Lower leg skin (tissue), 3 donors: ENCODE data around the gene PHKG2.

Experiments used
- CTCF ChIP-seq, 3 donors: fragments of 450-650 bp; IDR thresholded peaks; one replicate each; pipeline ENCODE4 v1.5.1; 2016; ENCODE audit warnings: antibody characterized with exemption in 3 of 3, mild to moderate bottlenecking in 3 of 3, moderate library complexity in 2 of 3
- POLR2A ChIP-seq, 2 donors: fragments of 450-650 bp; IDR thresholded peaks; one replicate each; pipeline ENCODE4 v1.6.1; 2016 to 2017; ENCODE audit warnings: antibody characterized with exemption in 2 of 2, mild to moderate bottlenecking in 1 of 2, moderate library complexity in 1 of 2

GRCh38 chr16:30706046-30706445 lies 42.2 kb upstream of the PHKG2 start:
- TF ChIP-seq CTCF (IDR thresholded peaks at IDR 0.05) = no peak
- TF ChIP-seq POLR2A (IDR thresholded peaks at IDR 0.05) = no peak
